PFSK-1 (cell line): ENCODE measurements around the gene RHOF.

ENCODE experiments used
- FOXP2 ChIP-seq: optimal IDR thresholded peaks from 2 replicates; pipeline ENCODE3; 2011; ENCODE audit warnings: borderline replicate concordance, control low read depth, inconsistent platforms; ENCODE audit not compliant: insufficient read depth; ENCODE audit errors: extremely low read length, extremely low read depth
- POLR2AphosphoS5 ChIP-seq: IDR thresholded peaks from 2 replicates; pipeline ENCODE4 v1.6.1; 2012; ENCODE audit warnings: low read depth, mild to moderate bottlenecking, control low read depth, low read length, moderate library complexity
- SIN3A ChIP-seq: IDR thresholded peaks from 2 replicates; pipeline ENCODE4 v1.6.1; 2012; ENCODE audit warnings: mild to moderate bottlenecking, low read length, moderate library complexity, borderline replicate concordance; ENCODE audit not compliant: insufficient read depth
- TAF1 ChIP-seq: IDR thresholded peaks from 2 replicates; pipeline ENCODE4 v1.6.1; 2012; ENCODE audit warnings: low read length, control low read depth, borderline replicate concordance; ENCODE audit not compliant: insufficient read depth
- TF ChIP-seq, protein P1 (sequence below), 2 experiments: IDR thresholded peaks; 2 replicates each; pipeline versions ENCODE4 v1.6.1 to v1.8.0; 2011 to 2012; ENCODE audit warnings: low read depth in 2 of 2, low read length in 2 of 2, control low read depth in 1 of 2, inconsistent platforms in 1 of 2, mild to moderate bottlenecking in 1 of 2, moderate library complexity in 1 of 2; ENCODE audit not compliant: insufficient read depth in 1 of 2

Gene RHOF

DNA sequence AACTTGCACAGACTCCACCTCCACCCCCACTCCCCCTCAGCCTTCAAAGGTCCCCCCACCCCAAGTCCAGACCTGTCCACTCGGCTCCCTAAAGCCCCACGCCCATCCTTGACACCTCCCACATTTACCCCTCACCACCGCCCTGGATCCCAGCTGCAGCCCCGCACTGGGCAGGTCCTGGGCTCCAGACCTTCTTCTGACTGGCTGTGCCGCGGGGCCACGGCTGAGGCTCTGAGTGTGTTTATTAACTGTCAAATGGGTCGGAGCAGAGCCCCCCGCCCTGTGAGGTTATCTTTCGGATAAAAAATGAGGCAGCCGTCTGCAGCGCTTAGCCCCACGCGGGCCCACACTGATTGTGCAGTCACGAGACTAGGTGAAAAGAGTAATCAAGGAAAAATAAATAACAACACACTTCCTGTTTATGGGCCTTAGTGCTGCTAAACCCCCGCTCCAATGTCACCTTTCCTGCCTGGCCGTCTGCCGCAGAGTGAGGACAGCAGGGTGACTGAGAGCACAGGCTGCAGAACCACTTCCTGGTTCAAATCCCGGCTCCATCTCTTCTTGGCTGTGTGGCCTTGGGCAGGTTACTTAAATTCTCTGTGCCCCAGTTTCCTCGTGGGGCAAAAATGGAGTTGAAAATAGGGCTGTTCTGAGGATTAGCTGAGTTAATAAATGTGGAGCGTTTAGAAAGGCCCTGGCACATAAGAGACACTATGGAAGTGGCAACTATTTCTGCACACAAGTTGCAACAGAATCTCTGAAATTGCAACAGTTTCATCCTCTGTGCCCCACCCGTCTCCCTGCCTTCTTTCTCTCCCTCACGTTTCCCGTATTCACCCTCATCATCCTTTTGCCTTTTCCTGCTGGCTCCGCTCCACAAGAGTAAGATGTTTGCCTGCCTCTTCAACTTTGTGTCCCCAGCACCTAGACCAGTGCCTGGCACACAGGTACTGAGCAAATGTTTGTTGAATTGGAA, 19.7 kb upstream of the RHOF start:
- TF ChIP-seq SIN3A (no peak), FOXP2 (no peak), POLR2AphosphoS5 (no peak), TAF1 (no peak)
- TF ChIP-seq, protein P1, sequence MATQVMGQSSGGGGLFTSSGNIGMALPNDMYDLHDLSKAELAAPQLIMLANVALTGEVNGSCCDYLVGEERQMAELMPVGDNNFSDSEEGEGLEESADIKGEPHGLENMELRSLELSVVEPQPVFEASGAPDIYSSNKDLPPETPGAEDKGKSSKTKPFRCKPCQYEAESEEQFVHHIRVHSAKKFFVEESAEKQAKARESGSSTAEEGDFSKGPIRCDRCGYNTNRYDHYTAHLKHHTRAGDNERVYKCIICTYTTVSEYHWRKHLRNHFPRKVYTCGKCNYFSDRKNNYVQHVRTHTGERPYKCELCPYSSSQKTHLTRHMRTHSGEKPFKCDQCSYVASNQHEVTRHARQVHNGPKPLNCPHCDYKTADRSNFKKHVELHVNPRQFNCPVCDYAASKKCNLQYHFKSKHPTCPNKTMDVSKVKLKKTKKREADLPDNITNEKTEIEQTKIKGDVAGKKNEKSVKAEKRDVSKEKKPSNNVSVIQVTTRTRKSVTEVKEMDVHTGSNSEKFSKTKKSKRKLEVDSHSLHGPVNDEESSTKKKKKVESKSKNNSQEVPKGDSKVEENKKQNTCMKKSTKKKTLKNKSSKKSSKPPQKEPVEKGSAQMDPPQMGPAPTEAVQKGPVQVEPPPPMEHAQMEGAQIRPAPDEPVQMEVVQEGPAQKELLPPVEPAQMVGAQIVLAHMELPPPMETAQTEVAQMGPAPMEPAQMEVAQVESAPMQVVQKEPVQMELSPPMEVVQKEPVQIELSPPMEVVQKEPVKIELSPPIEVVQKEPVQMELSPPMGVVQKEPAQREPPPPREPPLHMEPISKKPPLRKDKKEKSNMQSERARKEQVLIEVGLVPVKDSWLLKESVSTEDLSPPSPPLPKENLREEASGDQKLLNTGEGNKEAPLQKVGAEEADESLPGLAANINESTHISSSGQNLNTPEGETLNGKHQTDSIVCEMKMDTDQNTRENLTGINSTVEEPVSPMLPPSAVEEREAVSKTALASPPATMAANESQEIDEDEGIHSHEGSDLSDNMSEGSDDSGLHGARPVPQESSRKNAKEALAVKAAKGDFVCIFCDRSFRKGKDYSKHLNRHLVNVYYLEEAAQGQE (IDR thresholded peaks at IDR 0.05; ENCODE audit: insufficient read depth in 1 of 2, low read depth in 2 of 2, low read length in 2 of 2), result no peak

DNA sequence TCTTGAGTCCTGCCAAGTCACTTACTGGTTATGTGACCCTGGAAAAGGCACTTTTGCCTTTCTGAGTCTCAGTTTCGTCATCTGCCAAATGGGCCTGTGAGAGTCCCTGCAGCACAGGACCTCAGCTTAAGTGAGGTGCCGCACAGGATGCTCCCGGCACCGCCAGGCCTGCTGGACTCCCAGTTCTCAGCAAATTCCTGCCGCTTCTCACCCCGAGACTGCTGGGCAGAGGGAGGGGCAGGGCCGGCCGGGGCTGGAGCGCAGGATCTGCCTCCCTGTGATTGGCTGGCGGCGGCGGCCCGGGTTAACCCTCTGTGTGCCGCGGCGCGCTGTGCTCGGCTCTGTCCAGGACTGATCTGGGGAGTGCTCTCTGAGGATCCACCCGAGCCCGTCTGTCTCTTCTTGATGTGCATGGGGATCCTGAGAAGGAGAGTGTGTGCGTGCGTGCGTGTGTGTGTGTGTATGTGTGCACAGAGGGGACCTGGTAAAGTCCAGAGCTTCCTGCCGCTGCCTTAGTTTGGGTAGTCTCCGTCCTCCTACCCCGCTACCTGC, 18.9 kb upstream of the RHOF start:
- TF ChIP-seq POLR2AphosphoS5 (peak; percentile 48; the same call in 1 of the 2 replicates), SIN3A (no peak), TAF1 (peak; percentile 59; the same call in 1 of the 2 replicates), FOXP2 (peak; percentile 29)
- TF ChIP-seq, protein P1 (IDR thresholded peaks at IDR 0.05; ENCODE audit: insufficient read depth in 1 of 2, low read depth in 2 of 2, low read length in 2 of 2), result 0 out of 4 replicates have a peak, but pooled peaks of 1 of the 2 experiments have one; percentile 51

DNA sequence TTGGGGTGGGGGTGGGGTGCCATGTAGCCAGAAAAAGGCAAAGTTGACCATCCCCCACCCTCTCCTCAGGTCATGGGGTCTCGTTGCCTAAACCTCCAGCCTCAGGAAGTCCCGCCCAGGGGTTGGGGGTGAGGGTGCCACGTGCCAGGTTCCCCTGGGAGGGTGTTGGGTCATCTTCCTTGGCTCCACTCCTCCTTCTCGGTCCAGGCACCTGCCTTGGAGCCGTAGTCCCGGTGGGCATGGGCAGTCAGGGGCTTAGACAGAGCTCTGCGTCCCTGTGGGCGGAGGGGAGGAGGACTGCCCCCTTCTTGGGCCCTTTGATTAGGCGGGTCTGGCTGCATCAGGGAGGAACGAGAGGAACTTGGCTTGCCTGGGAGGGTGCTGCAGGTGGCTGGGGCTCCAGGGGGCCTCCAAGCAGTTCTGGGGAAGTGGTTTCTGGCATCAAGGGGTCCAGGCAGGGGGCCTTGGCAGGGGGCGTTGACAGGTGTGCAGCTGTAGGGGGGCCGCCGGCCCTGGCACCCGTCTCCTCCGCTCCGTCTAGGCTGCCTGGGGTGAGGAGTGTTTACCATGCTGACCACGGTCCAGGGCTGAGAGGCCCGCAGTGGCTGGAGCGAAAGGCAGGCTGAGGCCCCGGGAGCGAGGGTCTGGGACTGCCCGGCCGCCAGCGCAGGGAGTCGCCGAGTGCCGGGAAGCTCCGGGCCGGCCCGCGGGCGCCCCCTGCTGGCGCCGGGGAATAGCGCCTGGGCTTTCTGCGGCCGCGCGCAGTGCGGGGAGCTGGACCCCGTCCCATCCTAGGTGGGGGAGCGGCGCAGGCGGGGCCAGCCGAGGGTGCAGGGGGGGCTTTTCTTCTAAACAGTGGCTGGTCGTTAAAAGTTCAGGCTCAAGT, 18.2 kb upstream of the RHOF start:
- TF ChIP-seq POLR2AphosphoS5, result no peak; the same call in 1 of the 2 replicates
- no peak for TF ChIP-seq TAF1
- TF ChIP-seq FOXP2, result peak; percentile 28
- no peak for TF ChIP-seq SIN3A

DNA sequence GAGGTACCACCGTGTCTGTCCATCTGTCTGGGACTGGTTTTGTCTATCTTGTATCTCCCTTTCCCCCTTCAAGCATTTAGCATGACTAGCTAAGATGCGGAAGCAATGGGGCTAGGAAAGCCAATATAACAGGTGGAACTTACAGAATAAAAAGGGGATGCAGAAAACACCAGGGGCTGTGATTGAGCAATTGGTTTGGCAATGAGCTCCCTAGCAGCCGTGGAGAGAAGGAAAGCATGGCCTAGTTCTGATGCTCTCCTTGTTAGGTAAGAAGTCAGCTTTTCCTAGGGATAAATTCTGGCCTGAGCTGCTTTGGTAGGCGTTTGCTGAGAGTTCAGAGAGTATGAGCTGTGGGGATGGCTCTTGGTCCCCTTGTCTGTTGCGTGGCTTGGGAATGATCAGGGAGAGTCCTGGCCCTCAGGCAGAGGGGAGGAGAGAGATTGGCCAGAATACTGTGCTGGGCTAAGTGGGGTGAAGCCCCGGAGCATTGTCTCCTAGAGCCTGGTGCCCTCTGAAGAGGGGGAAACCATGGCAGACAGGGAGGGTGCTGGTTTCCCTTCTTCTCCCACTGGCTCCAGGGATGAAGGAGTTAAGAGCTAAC, 17.4 kb upstream of the RHOF start:
- TF ChIP-seq TAF1 (no peak), POLR2AphosphoS5 (0 out of 2 replicates have a peak, but pooled peaks have one; percentile 0)
- TF ChIP-seq, protein P1 (IDR thresholded peaks at IDR 0.05; ENCODE audit: insufficient read depth in 1 of 2, low read depth in 2 of 2, low read length in 2 of 2), result no peak

DNA sequence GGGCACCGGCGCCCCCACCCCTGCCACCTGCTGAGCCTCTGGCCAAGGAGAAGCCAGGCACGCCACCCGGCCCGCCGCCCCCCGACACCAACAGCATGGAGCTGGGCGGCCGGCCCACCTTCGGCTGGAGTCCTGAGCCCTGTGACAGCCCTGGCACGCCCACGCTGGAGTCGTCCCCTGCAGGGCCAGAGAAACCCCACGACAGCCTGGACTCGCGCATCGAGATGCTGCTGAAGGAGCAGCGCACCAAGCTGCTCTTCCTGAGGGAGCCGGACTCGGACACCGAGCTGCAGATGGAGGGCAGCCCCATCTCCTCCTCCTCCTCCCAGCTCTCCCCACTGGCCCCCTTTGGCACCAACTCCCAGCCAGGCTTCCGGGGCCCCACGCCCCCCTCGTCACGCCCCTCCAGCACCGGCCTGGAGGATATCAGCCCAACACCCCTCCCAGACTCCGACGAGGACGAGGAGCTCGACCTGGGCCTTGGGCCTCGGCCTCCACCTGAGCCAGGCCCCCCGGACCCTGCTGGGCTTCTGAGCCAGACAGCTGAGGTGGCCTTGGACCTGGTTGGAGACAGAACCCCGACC, 16.8 kb upstream of the RHOF start:
- TF ChIP-seq TAF1 (no peak), FOXP2 (no peak), SIN3A (no peak), POLR2AphosphoS5 (no peak)
- TF ChIP-seq, protein P1 (IDR thresholded peaks at IDR 0.05; ENCODE audit: insufficient read depth in 1 of 2, low read depth in 2 of 2, low read length in 2 of 2), result no peak
